NCI-H1694 treated with DMSO at 0.1 percent for 48 hours (cell line): ENCODE data around the gene WWTR1.

Experiments used
- DNase-seq: peaks from one replicate; lab custom pipeline; 2025; lab: John Stamatoyannopoulos, UW

Gene WWTR1

DNA sequence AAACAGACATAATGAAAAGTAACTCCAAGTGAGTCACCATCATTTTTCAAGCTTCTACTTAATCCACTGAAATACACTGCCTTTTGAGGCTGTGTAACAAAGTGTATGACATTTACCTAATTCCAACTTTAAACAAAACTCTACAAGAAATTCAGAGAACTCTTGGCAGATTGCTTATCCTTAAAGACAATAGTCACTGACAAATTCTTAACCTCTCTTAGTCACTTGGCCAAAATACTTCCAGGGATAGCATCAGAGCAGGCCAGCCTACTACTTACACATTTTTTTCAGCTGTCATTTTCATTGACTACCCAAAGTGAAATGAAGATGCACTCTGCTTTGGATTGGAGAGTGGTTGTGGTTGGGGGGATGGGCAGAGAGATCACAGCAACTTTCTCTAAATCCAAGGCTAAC is 3.6 kb downstream of the WWTR1 start:
- DNase-seq: no peak

DNA sequence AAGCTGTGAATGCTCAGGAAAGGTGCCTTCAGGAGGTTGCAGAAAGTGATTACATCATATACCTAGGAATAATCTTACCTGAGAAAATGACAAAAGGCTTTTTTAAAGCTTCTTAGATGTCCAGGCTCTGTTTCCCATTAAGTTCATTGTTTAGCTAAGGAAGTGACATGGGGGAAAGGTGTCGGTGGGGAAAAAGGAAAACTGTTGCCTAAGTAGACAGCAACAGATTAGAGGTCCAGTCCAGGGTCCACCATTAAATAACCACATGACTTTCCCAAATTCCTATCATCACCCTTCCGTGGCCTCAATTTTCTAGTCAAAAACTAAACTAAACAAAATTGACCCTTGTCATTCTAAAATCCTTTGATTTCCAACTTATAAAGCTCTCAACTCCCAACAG is 4.3 kb downstream of the WWTR1 start:
- no peak for DNase-seq

DNA sequence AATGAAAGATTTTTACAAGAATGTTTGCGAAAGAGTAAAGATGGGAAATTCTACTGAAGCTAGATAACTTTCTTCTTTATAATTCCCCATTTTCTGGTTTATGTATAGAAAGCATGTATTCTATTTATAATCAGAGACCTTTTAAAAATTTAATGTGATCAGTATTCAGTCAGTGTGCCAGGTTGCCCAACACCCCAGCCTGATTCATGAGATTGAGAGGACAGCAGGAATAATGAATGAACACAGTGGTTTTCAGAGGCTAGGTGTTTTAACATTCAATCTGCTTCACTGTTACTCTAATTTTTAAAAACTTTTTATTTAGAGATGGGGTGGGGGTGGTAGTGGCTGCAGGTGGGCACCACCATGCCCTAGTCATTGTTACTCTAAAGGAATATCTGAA is 4.7 kb downstream of the WWTR1 start:
- DNase-seq: no peak

DNA sequence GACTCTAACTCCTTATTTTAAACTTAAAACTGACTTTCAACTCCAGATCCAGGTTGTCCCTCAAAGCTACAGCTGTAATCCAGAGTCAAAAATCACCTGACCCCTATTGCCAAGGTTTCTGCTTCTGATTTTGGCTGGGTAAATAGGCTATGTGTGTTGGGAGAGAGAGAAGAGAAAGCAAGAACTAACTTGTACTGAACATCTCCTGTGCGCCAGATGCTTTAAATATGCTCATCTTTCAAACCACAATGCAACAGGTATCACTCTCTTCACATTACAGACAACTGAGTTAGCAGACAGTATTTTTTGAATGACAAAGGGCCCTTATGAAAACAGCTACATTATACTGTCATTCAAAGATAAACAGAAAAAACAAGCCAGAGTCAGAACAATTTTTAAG is 7.0 kb downstream of the WWTR1 start:
- DNase-seq: no peak

DNA sequence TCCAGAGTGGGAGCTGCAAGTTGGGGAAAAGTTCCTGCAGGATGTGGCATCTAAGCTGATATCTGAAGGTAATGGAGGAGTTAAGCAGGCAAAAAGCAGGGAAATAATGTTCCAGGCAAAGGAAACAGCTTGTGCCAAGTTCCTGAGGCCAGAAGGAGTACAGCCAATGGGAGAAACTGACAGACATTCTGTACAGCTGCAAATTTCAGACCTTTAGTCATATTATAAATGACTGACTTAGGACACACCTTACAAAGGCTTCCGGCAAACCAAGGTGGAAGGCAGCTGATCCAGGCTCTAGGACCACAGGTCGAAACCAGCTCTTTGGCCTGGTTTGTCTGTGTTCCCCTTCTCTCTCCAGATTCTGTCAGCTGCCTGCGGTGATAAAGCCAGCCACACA is 9.3 kb downstream of the WWTR1 start:
- DNase-seq: no peak

DNA sequence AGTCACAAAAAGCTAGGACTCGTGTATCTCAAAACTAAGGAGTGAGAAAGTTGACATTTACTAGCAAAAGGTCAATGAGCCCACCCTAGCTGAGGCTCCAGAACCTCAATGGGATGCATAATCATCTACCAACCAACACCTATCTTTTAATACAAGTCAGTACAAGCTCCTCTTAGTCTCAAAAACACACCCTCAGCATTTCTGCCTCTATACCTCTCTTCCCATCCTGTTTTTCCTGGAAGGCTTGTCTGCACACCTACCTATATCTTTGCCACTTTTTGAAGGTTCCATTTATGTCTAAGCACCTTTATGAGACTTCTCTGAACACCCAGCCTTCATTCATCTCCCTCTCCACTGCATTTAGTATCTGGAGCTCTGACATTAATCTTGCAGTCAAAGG is 10.0 kb downstream of the WWTR1 start:
- no peak for DNase-seq

DNA sequence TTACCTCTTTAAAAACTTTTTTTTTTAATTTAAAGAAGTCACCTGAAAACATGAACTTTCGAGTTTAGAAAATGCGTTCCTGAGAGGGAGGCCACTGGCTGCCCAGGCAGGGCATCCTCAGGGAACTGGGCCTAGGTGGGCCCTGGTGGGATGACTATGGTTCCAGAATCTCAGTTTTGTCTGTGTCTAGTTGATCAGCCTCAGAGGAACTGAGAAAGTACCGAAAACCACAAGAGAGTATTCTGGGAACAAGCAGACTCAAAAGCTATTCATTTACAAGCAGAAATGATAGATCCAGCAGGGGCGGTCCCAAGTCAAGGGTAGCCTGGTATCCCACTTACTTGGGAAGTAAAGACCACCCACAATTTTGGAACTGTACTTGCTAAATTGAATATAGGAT is 10.5 kb downstream of the WWTR1 start:
- no peak for DNase-seq

DNA sequence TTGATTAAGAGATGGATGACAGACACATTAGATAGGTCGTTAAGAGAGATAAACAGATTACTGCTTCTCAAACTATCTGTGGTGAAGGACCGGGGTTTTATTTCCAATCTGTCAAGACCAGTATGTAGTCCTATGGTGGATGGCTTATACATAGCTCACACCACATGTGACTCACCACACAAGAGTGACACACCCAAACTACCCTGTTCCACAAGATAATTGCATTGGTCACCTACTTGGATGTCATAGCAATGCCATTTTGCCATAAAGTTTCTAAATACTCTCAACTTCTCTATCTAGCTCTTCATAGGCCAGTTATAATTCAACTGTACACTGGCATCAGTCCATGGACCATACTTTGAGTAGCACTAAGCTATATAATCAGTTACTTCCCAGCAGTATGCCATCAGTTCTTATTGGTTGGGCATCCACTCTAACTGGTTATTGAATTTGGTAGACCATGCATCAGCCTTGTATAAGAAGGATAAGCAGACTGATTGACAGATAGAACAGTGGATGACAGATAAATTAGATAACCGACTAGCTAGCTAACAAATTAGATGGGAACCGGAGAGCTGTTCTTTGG is 11.6 kb downstream of the WWTR1 start:
- no peak for DNase-seq

DNA sequence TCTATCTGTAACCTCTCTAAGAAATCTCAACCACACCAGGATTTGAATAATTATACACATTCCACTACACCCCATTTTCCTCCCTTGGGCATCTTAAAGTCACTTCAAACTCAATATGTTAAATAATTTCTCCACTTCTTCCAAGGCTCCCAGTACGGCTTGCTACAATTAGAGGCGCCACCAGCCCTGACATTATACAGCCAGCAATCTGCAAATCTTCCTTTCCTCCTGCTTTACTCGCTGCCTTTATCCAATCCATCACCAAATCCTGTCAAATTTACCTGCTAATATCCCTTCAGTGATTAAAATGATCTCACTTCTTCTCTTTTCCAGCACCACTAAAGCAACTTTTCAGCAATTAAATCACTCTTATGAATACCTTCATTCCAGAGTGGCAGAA is 13.9 kb downstream of the WWTR1 start:
- no peak for DNase-seq

DNA sequence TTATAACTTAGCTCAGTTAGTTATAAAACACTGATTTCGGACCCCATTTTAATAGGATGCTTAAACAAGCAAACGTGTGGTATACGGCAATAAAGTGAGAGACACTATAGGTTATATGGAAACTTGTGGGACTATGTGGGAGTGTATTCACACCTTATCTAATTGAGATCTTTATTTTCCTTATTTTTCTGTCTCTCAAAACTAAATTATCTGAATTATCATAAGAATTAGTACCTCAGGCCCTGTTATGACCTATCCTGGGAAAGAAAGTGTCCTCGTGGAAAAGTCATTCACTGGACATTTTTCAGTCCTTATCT is 14.4 kb downstream of the WWTR1 start:
- no peak for DNase-seq

DNA sequence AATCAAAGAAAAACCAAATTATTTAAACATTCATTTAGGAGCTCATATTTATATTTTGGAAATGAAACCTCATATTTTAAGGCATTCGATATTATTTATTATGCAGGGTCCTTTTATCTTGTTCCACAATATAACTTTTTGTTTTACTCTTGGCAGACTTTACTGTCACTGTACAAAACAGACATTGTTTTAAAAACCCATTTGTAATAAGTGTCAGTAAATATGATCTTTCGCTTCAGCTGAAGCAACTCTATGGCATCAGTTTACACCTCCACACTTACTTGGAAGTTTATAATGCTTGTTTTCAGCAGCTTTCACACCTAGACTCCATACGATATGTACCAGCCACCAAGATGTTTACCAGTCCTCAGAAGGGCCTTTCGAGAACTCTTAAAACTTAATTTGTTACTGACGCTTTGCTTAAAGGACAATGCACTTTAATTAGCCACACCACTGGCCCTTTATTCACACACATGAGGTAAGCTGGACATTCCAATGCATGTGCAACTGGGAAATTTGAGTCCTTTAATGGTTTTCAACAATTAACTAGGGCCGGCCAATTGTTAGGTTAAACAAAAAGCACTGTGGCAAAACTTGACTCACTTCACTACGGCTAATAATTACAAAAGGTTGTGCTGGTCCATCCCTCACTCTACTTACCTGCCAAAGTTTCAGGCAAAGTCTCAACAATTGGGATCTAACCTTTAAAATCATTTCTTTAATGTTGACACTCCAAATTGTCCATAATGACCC is 16.7 kb downstream of the WWTR1 start:
- no peak for DNase-seq

DNA sequence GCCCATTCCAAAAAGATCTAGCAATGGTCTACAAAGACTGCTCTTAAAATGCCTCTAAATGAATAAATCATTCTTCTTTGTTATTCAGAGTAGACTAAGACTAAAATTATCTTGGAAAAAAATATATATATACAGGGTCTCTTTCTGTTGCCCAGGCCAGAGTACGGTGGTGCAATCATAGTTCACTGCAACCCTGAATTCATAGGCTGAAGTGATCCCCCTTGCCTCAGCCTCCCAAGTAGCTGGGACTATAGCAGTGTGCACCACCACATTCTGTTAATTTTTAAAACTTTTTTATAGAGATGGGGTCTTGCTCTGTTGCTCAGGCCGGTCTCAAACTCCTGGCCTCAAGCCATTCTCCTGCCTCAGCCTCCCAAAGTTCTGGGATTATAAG is 18.7 kb downstream of the WWTR1 start:
- DNase-seq: no peak

DNA sequence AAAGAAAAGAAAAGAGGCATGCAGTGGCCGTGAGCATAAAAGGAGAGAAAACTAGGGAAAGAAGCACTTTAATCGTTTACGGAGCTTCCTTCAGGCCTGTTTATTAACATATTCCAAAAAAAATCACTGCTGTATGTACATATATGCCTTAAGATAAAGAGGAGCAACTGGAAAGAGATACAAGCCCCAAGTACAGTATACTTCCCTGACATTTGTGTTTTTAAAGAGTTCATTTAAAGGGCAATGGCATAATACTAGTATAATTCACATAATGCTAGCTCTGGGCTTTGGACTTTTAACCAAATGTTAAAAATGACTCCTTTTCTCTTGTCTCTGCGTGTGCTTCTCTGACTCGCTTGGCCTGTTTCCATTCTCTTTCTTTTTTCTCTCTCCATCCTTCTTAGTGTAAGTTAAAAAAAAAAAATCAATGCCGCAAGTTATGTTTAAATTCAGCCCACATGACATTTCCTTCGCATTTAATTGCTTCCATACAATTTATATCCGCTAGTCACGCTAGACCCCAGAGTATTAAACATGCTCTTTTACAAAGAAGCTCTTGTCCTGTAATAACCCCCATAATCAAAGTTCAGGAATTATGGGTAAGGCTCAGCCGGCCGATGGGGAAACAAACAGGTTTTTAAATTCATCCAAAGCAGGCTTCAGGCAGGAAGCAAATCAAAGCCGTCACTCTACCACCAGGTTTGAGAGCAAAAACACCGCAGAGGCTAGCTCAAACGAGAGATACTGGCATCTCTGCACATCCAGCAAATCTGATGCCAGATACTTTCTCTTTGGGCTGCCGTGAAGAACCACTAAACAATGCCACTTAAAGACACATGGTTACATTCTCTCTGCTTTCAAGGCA is 19.4 kb downstream of the WWTR1 start:
- DNase-seq: no peak

DNA sequence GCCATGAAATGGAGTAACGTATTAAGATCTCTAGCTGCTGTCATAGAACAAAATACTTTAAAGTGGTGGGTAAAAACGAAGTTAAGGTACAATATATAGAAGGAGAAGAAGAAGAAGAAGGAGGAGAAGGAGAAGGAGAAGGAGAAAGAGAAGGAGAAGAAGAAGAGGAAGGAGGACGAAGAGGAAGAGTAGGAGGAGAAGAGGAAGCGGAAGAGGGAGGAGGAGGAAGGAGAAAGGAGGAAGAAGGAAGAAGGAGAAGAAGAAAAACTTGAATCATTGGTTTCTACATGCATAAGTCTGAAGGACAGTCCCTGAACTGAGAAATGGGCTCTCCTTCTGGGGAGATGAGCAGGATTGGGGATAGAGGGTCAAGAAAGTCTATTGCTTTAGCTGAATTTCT is 22.4 kb downstream of the WWTR1 start:
- no peak for DNase-seq

DNA sequence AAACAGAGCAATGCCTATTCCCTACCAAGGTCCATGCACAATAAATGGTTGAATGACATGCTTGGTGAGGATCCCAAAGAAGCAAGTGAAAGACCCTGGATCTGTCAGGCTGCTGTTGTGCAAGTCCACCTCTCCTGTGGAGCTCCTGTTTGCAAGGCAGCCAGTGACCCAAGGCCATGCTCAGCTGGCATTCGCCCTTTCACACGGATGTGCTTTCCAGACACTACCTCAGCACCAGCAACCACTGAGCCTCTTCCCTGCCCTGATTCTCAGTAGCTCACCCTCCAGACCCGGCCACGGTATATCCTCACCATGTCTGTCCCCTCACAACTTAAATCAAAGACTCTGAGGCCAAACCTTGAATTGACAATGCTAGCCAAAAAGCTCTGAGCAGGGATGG is 23.3 kb downstream of the WWTR1 start:
- no peak for DNase-seq

DNA sequence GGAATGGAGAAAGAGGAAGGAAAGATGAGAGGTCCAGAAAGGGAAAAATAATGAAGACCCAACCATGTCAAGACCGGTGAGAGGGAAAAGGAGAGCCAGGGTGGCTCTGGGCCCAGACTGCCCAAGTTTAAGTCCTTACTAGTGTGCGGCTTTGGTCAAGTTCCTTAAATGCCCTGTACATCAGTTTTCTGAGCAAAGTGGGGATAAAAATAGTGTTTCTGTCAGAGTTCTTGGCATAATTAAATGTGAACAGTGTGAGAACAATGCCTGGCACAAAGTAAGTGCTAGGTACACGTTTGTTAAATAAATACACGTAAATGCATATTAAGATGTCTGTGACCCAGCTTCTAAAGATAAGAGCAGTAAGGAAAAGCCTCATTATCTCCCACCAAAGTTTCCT is 23.8 kb downstream of the WWTR1 start:
- DNase-seq: no peak

DNA sequence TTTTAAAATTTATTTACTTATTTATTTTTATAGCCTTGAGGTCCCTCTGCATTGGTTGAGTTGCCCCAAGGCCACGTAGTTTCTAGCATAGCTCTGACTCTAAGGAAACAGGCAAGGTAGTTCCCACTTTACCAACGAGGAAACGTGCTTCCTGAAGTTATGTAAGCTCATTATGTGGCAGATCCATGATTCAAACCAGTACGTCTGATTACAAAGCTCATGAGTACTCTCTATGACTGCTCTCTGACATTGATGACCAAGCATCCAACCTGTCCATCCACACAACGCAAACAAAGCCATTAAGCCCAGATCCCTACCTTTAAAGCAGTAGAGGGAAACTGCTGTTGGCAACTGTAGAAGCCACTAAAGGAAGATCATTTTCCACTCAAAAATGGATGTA is 25.6 kb downstream of the WWTR1 start:
- DNase-seq: no peak

DNA sequence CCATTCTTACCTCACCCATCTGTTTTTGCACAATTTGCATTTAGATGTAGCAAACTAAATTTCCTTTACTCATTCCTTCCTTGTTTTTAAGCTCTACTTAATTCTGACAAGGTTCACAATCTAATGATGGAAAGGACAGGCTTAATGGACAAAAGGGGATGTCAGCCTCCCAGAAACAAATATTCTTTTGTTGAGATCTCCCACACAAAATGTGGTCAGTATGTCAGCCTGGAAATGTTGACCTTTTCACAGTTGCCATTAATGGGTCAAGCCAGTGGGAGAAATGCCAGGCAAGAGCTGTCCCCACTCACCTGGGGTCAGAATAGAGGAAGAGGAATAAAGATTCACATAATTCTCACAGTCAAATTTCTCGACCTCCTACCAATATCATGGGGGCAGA is 27.0 kb downstream of the WWTR1 start:
- no peak for DNase-seq

DNA sequence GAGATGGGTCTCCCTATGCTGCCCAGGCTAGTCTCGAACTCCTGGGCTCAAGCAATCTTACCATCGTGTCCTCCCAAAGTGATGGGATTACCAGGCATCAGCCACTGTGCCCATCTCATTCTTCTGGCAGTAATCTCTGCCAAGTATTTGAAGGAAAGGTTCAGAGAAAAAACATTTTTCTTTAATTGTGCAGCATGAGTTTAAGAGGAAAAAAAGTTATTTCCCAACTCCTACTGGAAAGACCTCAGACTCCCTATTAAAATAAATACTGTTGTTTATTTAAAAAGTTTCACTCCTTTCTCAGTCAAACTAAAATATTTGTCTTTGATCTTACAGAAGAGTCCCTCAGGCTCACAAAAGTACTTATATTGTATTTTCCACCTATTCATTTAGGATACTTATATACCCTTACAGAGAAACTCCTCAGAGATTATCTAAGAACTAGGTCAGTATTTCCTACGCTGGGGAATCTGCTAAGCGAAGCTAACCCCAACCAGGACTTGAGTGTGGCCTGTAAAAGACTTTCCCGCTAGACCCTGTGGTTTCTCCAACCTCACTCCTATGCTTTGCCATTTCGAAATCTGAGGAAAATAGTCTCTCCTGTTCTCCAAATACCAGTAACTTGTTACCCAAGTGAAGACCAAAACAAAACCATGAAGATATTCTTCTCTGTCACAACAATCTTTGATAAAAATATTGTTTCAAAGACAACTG is 28.7 kb downstream of the WWTR1 start:
- no peak for DNase-seq

DNA sequence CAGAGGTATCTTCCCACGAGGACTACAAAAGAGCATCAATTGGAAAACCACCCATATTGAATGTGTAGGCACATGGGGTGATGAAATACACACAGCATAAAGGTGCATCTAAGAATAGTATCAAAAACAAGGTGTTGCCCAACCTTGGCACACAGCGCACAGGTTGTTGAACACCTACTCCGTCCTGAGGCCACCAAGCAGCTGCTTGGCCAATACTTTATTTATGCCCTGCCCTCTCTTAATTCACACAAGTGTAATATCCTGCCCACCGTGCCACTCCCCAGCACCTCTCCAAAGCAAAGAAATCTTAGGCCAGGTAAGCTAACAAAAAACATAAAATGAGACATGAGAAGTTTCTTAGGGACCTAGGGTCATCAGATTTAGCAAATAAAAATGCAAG is 31.2 kb downstream of the WWTR1 start:
- DNase-seq: no peak

DNA sequence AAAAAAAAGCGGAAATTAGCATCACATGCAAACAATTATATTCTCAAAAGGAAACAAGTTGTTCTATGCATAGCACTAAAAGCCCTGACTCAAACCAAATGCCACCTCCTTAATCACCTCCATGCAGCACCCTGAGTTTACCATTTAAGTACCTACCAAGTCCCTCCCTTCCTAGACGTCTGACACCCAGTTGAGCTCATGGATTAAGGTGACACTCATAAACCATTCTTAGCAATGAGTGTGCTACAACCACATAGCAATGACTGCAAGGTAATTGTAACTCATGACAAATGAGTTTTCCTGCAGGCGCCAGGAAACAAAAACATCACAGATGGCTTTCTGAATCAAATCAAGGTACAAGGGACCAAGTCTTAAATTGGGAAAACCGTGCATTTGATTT is 32.0 kb downstream of the WWTR1 start:
- no peak for DNase-seq

DNA sequence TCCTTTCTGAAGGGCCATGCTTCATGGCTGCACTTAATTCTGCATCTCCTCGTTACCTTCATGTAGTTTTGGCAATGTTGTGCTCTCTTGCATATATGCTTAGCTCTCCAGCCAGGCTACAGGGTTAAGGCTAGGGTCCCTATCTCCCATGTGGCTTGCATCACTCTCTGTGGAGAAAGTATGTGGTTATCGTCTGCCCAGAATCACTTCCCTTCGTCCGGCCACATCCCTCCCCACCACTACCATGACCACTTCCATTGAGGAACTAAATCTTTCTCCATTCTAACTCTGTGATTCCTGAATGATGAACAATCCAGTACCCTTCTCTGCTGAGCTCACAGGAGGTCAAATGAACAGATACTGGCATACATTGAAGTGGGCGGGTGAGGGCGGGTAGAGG is 34.0 kb downstream of the WWTR1 start:
- DNase-seq: no peak
